ENCODE measurements around the gene B3GLCT. TPM values are rescaled to one million over a fixed set of nuclear protein-coding genes. Genes with fewer than 3 reads are reported as not detected.

B3GLCT gene
- total RNA-seq, 2 donors from 2014 or later: 10.1 to 11.5 TPM

DNA sequence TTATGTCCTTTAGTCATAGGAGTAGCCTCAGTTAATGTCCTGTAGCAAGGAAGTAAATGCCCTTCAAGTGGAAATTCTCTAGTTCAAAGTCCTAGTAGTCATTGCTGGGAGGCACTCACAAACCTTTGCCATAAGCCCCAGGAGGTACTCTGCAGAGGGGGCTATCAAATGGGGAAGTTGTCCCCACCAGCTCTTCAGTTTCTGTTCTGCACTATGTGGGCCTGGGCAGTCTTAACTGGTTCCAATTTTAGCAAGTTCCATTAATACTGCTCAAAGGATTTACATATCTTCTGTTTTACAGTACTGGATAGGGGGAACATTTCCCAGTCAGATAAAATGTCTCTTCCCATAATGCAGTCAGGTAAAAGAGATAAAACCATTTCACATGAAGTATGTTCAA, 101.3 kb downstream of the B3GLCT start:
- Histone ChIP-seq H3K27me3 (ENCODE audit: control insufficient read depth, insufficient read depth, low read length, poor library complexity, severe bottlenecking) (no peaks in the 10 kb centered on the region), H3K4me1 (ENCODE audit: control insufficient read depth, insufficient read depth, low read length) (no peaks in the 10 kb centered on the region), H3K9me3 (ENCODE audit: control insufficient read depth, low read length) (peaks cover 28% of the 10 kb centered on the region), H3K4me3 (ENCODE audit: low read length) (no peak overlapping the region), H3K27ac (ENCODE audit: low read depth, low read length) (no peak overlapping the region), H3K9ac (ENCODE audit: extremely low read depth, low read length, poor library complexity, severe bottlenecking) (no peak overlapping the region), H3K36me3 (ENCODE audit: control insufficient read depth, insufficient read depth, low read length) (peaks cover 19% of the 10 kb centered on the region)
- H3K9me3 Mint-ChIP-seq: peaks cover 24% of the 10 kb centered on the region
- peaks cover 57% of the 10 kb centered on the region for H3K36me3 Mint-ChIP-seq (ENCODE audit: low read depth)
- H3K4me3 Mint-ChIP-seq: no peak overlapping the region
- H3K27me3 Mint-ChIP-seq (ENCODE audit: insufficient read depth): no peaks in the 10 kb centered on the region
- H3K27ac Mint-ChIP-seq: no peak overlapping the region
- H3K4me1 Mint-ChIP-seq: no peaks in the 10 kb centered on the region
- TF ChIP-seq, protein P1, sequence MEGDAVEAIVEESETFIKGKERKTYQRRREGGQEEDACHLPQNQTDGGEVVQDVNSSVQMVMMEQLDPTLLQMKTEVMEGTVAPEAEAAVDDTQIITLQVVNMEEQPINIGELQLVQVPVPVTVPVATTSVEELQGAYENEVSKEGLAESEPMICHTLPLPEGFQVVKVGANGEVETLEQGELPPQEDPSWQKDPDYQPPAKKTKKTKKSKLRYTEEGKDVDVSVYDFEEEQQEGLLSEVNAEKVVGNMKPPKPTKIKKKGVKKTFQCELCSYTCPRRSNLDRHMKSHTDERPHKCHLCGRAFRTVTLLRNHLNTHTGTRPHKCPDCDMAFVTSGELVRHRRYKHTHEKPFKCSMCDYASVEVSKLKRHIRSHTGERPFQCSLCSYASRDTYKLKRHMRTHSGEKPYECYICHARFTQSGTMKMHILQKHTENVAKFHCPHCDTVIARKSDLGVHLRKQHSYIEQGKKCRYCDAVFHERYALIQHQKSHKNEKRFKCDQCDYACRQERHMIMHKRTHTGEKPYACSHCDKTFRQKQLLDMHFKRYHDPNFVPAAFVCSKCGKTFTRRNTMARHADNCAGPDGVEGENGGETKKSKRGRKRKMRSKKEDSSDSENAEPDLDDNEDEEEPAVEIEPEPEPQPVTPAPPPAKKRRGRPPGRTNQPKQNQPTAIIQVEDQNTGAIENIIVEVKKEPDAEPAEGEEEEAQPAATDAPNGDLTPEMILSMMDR (conservative IDR thresholded peaks at IDR 0.05): no peak
- no peak for DNase-seq

DNA sequence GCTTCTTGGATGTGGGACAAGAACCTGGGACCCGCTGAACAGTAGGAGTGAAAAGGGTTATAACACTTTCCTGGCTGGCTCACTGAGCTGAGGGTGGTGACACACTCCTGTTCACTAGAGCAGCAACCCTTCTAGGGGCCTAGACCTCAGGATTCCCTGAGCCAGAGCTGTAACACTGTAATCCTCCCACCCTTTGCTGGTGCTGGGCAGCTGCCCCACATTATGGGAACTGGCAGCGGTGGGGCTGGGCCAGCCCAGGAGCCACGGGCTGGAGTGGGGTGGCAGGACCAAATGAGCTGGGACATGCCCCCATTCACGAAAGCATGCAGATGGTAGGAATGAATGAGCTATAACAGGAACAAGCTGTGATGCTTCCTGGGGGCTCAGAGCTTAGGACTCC, 110.6 kb downstream of the B3GLCT start:
- TF ChIP-seq, protein P1 (conservative IDR thresholded peaks at IDR 0.05): no peak
- Histone ChIP-seq H3K36me3 (ENCODE audit: control insufficient read depth, insufficient read depth, low read length) (peaks cover under 1% of the 10 kb centered on the region), H3K27me3 (ENCODE audit: control insufficient read depth, insufficient read depth, low read length, poor library complexity, severe bottlenecking) (no peaks in the 10 kb centered on the region), H3K27ac (ENCODE audit: low read depth, low read length) (no peak overlapping the region), H3K9ac (ENCODE audit: extremely low read depth, low read length, poor library complexity, severe bottlenecking) (no peak overlapping the region), H3K4me1 (ENCODE audit: control insufficient read depth, insufficient read depth, low read length) (no peaks in the 10 kb centered on the region), H3K9me3 (ENCODE audit: control insufficient read depth, low read length) (peaks cover 67% of the 10 kb centered on the region), H3K4me3 (ENCODE audit: low read length) (no peak overlapping the region)
- Mint-ChIP-seq H3K27ac (no peak overlapping the region), H3K4me3 (no peak overlapping the region), H3K27me3 (ENCODE audit: insufficient read depth) (no peaks in the 10 kb centered on the region), H3K4me1 (no peaks in the 10 kb centered on the region), H3K9me3 (peaks cover 46% of the 10 kb centered on the region), H3K36me3 (ENCODE audit: low read depth) (peaks cover 56% of the 10 kb centered on the region)
- WGBS, 2 experiments (ENCODE audit: insufficient coverage in 1 of 2, insufficient read length in 1 of 2): 93 to 96% methylated on average over 2 to 4 of the region's 4 CpGs
- DNase-seq: no peak

DNA sequence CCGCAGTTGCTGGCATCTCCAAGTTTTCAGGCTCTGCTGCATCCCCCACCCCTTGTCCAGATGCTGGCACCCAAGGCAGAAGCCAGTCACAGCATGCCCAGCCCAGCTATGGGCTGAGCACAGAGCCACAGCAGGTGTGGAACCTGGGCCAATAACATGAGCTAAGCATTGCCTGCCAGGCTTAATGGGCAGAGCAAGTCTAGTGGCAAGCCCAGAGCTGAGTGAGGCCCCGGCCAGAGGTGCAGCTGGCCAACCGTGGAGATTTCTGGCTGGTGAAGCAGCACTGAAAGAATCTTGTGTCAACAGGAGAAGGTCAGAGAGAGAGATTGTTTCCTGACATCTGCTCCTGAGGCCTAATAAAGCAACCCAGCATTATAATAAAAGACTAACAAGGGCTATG, 111.0 kb downstream of the B3GLCT start:
- peaks cover 5% of the 10 kb centered on the region for H3K36me3 ChIP-seq (ENCODE audit: control insufficient read depth, insufficient read depth, low read length)
- peaks cover 71% of the 10 kb centered on the region for H3K9me3 ChIP-seq (ENCODE audit: control insufficient read depth, low read length)
- peaks cover 50% of the 10 kb centered on the region for H3K9me3 Mint-ChIP-seq
- H3K27ac ChIP-seq (ENCODE audit: low read depth, low read length): no peak overlapping the region
- H3K36me3 Mint-ChIP-seq (ENCODE audit: low read depth): peaks cover 60% of the 10 kb centered on the region
- H3K27me3 Mint-ChIP-seq (ENCODE audit: insufficient read depth): no peaks in the 10 kb centered on the region
- 80 to 86% methylated on average over 1 to 3 of the region's 3 CpGs for WGBS, 2 experiments (ENCODE audit: insufficient coverage in 1 of 2, insufficient read length in 1 of 2)
- H3K9ac ChIP-seq (ENCODE audit: extremely low read depth, low read length, poor library complexity, severe bottlenecking): no peak overlapping the region
- no peak overlapping the region for H3K27ac Mint-ChIP-seq
- TF ChIP-seq, protein P1 (conservative IDR thresholded peaks at IDR 0.05): no peak
- DNase-seq: no peak
- H3K27me3 ChIP-seq (ENCODE audit: control insufficient read depth, insufficient read depth, low read length, poor library complexity, severe bottlenecking): no peaks in the 10 kb centered on the region
- H3K4me1 Mint-ChIP-seq: no peaks in the 10 kb centered on the region
- no peak overlapping the region for H3K4me3 ChIP-seq (ENCODE audit: low read length)
- H3K4me3 Mint-ChIP-seq: no peak overlapping the region
- no peaks in the 10 kb centered on the region for H3K4me1 ChIP-seq (ENCODE audit: control insufficient read depth, insufficient read depth, low read length)
